Ovary (tissue), 3 donors: ENCODE measurements around the gene PABPN1.

Experiments
- CTCF ChIP-seq, 3 donors: fragments of 450-650 bp in 2 of 3; fragments of 200-600 bp in 1 of 3; IDR thresholded peaks; one replicate each; pipeline versions ENCODE4 v1.5.1 to v1.8.0; 2016 to 2022; ENCODE audit warnings: antibody characterized with exemption in 3 of 3, mild to moderate bottlenecking in 1 of 3
- EP300 ChIP-seq: sonication (generic); formaldehyde crosslinking; IDR thresholded peaks from one replicate; pipeline ENCODE4 v1.6.1; 2017; ENCODE audit warnings: antibody characterized with exemption
- donor health status: DM: no; HTN: no; CAD: no.

GRCh38 chr14:23296012-23296777 lies 25.1 kb upstream of the PABPN1 start:
- TF ChIP-seq CTCF (IDR thresholded peaks at IDR 0.05), result no peak
- TF ChIP-seq EP300, result no peak
